Colonic mucosa (tissue), 4 donors: Measurements from ENCODE around the gene COL4A2. TPM values are rescaled to one million over a fixed set of nuclear protein-coding genes. Genes with fewer than 3 reads are reported as not detected.

Experiments used
- DNase-seq: peaks from one replicate; pipeline ENCODE4 v3.0.0-alpha.2; 2020
- H3K27ac ChIP-seq: fragments of 200-600 bp; one replicate; pipeline ENCODE4 v1.8.0; 2021
- H3K27me3 ChIP-seq: fragments of 200-600 bp; one replicate; pipeline ENCODE4 v1.8.0; 2021
- H3K36me3 ChIP-seq: fragments of 200-600 bp; one replicate; pipeline ENCODE4 v1.8.0; 2021
- H3K4me1 ChIP-seq: fragments of 200-600 bp; one replicate; pipeline ENCODE4 v1.8.0; 2021; ENCODE audit warnings: mild to moderate bottlenecking
- H3K4me3 ChIP-seq: fragments of 200-600 bp; one replicate; pipeline ENCODE4 v1.8.0; 2021
- H3K9ac ChIP-seq, 2 donors: one replicate each; pipeline ENCODE4 v1.7.0; 2013; ENCODE audit warnings: control low read depth in 2 of 2, low read depth in 2 of 2, low read length in 2 of 2
- H3K9me3 ChIP-seq: fragments of 200-600 bp; one replicate; pipeline ENCODE4 v1.8.0; 2021
- CTCF ChIP-seq: fragments of 200-600 bp; IDR thresholded peaks from one replicate; pipeline ENCODE4 v1.8.0; 2022; ENCODE audit warnings: antibody characterized with exemption, mild to moderate bottlenecking
- intact Hi-C: fragments of 100-400 bp; cut with DNase I; formaldehyde crosslinking; loops from one replicate; pipeline ENCODE4 v1.14.1; 2022
- total RNA-seq, 2 donors: library from RNA; stranded (reverse); fragmentation: NEBNext Ultra II Directional in 1 of 2; extraction: Animal tissue kit (Norgen Biotek cat#: 25700) in 1 of 2; gene quantifications; one replicate each; pipeline ENCODE4 v1.2.1, GENCODE V29; 2021
- donor health status: healthy.
- donor health status: DM: no; HTN: no; CAD: no.
- donor health status: DM: no; HTN: no; CAD: no.

The COL4A2 gene
- total RNA-seq, 2 donors from 2014 or later: 61.1 to 111 TPM

GRCh38 chr13:110376120-110376519 lies 69.0 kb downstream of the COL4A2 start:
- Histone ChIP-seq H3K4me1 (no peaks in the 10 kb centered on the region), H3K27me3 (no peaks in the 10 kb centered on the region), H3K36me3 (no peaks in the 10 kb centered on the region), H3K9ac (no peak overlapping the region), H3K9me3 (no peaks in the 10 kb centered on the region), H3K4me3 (no peak overlapping the region), H3K27ac (no peak overlapping the region)
- no peak for DNase-seq
- TF ChIP-seq CTCF: no peak
- intact Hi-C loops: no loop called here

- no peak overlapping the region for H3K27ac ChIP-seq
- no peak for DNase-seq
- no peaks in the 10 kb centered on the region for H3K9me3 ChIP-seq
- no peak overlapping the region for H3K9ac ChIP-seq
- H3K4me3 ChIP-seq: no peak overlapping the region
- TF ChIP-seq CTCF: no peak
- H3K4me1 ChIP-seq: no peaks in the 10 kb centered on the region
- intact Hi-C loops: no loop called here
- H3K36me3 ChIP-seq: no peaks in the 10 kb centered on the region
- H3K27me3 ChIP-seq: no peaks in the 10 kb centered on the region
Measured at GRCh38 chr13:110377178-110377825, 70.2 kb downstream of the COL4A2 start.

GRCh38 chr13:110377826-110378201 lies 70.7 kb downstream of the COL4A2 start:
- Histone ChIP-seq H3K36me3 (no peaks in the 10 kb centered on the region), H3K4me1 (no peaks in the 10 kb centered on the region), H3K9me3 (no peaks in the 10 kb centered on the region), H3K9ac (no peak overlapping the region), H3K27me3 (no peaks in the 10 kb centered on the region), H3K27ac (no peak overlapping the region), H3K4me3 (no peak overlapping the region)
- TF ChIP-seq CTCF: no peak
- no peak for DNase-seq
- intact Hi-C loops: no loop called here

- intact Hi-C loops: no loop called here
- no peak overlapping the region for H3K27ac ChIP-seq
- no peak for DNase-seq
- H3K9ac ChIP-seq: no peak overlapping the region
- no peaks in the 10 kb centered on the region for H3K9me3 ChIP-seq
- H3K36me3 ChIP-seq: no peaks in the 10 kb centered on the region
- no peak for TF ChIP-seq CTCF
- H3K4me1 ChIP-seq: no peaks in the 10 kb centered on the region
- no peak overlapping the region for H3K4me3 ChIP-seq
- no peaks in the 10 kb centered on the region for H3K27me3 ChIP-seq
Measured at GRCh38 chr13:110379358-110379757, 72.3 kb downstream of the COL4A2 start.

GRCh38 chr13:110379905-110380341 lies 72.8 kb downstream of the COL4A2 start:
- no peak overlapping the region for H3K9ac ChIP-seq
- H3K27ac ChIP-seq: no peak overlapping the region
- intact Hi-C loops: no loop called here
- H3K4me3 ChIP-seq: no peak overlapping the region
- DNase-seq: no peak
- TF ChIP-seq CTCF: no peak
- no peaks in the 10 kb centered on the region for H3K36me3 ChIP-seq
- no peaks in the 10 kb centered on the region for H3K27me3 ChIP-seq
- H3K4me1 ChIP-seq: no peaks in the 10 kb centered on the region
- no peaks in the 10 kb centered on the region for H3K9me3 ChIP-seq
